Esophagus muscularis mucosa (tissue), 3 donors: ENCODE results near the gene ASIC2.

ENCODE experiments used
- CTCF ChIP-seq, 3 experiments: fragments of 200-600 bp in 2 of 3; fragments of 450-650 bp in 1 of 3; sonication (generic) in 2 of 3; IDR thresholded peaks; one replicate each; pipeline ENCODE4 v1.5.1; 2017 to 2019; ENCODE audit warnings: antibody characterized with exemption in 3 of 3, mild to moderate bottlenecking in 2 of 3, moderate library complexity in 1 of 3
- EP300 ChIP-seq: sonication (generic); formaldehyde crosslinking; IDR thresholded peaks from one replicate; pipeline ENCODE4 v1.6.1; 2017; ENCODE audit warnings: antibody characterized with exemption

GRCh38 chr17:33038740-33039139 is 254.4 kb downstream of the ASIC2 start:
- TF ChIP-seq EP300, result no peak
- TF ChIP-seq CTCF (IDR thresholded peaks at IDR 0.05), result peak; percentile 27 to 45 (median 31)
